H1 (cell line): Measurements from ENCODE around the gene EEF1A2. TPM values are rescaled to one million over a fixed set of nuclear protein-coding genes. Genes with fewer than 3 reads are reported as not detected.

ENCODE experiments used
- CHD2 ChIP-seq: IDR thresholded peaks from 2 replicates; pipeline ENCODE4 v1.6.1; 2012; ENCODE audit warnings: low read length, improper control_type of control experiment
- SAP30 ChIP-seq: fragments of 300-600 bp; sonication (generic); IDR thresholded peaks from 2 replicates; pipeline ENCODE4 v1.7.1; 2012; ENCODE audit warnings: low read length, moderate library complexity, mild to moderate bottlenecking, inconsistent platforms; ENCODE audit not compliant: insufficient read depth, insufficient replicate concordance
- polyA plus RNA-seq, 7 experiments: library from polyadenylated mRNA; depleted of rRNA in 3 of 7; stranded (reverse) in 5 of 7; unstranded in 2 of 7; fragments of >200 nt in 5 of 7; fragments of 200-250 nt in 2 of 7; gene quantifications; 1 replicate in 5 of 7; 2 replicates in 1 of 7; 4 replicates in 1 of 7; pipeline versions ENCODE4 v1.2.1 to v1.2.3, GENCODE V29; 2011 to 2013; ENCODE audit warnings: missing spikeins in 2 of 7, mixed read lengths in 2 of 7
- total RNA-seq: library from RNA; stranded (reverse); fragmentation: NEBNext Ultra II Directional; extraction: Animal tissue kit (Norgen Biotek cat#: 25700); gene quantifications from 2 replicates; pipeline ENCODE4 v1.2.1, GENCODE V29; 2021
- TF ChIP-seq, protein P1 (sequence below): IDR thresholded peaks from 2 replicates; pipeline ENCODE4 v1.6.1; 2012; ENCODE audit warnings: inconsistent platforms

Gene EEF1A2
- total and polyA plus RNA-seq, 2 of the 8 experiments (the other 6 are each of a cell fraction or from before 2014, with no cell fraction given), result 7.4 to 25.8 TPM

DNA sequence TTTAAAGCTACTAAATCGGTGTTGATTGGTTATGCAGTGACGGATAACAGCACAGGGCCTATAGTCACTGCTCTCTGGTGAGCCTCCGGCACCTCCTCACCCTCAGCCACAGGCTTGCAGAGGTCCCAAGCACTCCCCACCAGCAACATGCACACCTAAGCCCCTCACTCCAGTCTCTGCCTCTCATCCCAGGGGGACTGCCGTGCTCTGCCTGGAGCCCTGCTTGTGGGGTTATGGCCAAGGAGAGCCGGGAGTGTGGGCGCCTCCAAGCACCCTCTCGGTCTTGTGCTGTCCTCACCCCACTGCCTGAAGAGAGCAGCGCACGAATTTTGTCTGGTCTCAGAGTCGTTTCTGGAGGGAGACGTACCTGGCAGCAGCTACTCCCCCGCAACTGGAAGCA is 6.8 kb upstream of the EEF1A2 start (continued):
- TF ChIP-seq CHD2 (no peak), SAP30 (no peak)
- TF ChIP-seq, protein P1, sequence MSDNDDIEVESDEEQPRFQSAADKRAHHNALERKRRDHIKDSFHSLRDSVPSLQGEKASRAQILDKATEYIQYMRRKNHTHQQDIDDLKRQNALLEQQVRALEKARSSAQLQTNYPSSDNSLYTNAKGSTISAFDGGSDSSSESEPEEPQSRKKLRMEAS, result no peak
- TF ChIP-seq, all 59 proteins: peak for 0
